Activated T-cell treated with anti-CD3 and anti-CD28 coated beads, Interleukin-2, amount 50 U/mL, for 4 hours (primary cell): ENCODE data around the gene HPCAL1. TPM values are rescaled to one million over a fixed set of nuclear protein-coding genes. Genes with fewer than 3 reads are reported as not detected.
"Not testable (repeated sequence)": the region's sequence is repeated elsewhere in the genome, so short reads cannot be mapped to it uniquely, and the experiment has no call there.

Experiments used
- ATAC-seq, 2 donors: fragments of 200-7000 bp; cut with Tn5 transposase; one replicate each; pipeline ENCODE4 v1.10.0; 2021
- DNase-seq: peaks from one replicate; pipeline ENCODE4 v3.0.0-alpha.2; 2020
- H3K27me3 Mint-ChIP-seq: one replicate; pipeline ENCODE4 v1.8.0; 2021; ENCODE audit warnings: low read depth, mixed read lengths
- H3K36me3 Mint-ChIP-seq: one replicate; pipeline ENCODE4 v1.8.0; 2022; ENCODE audit warnings: mixed read lengths; ENCODE audit not compliant: insufficient read depth
- H3K4me1 Mint-ChIP-seq: one replicate; pipeline ENCODE4 v1.8.0; 2021; ENCODE audit warnings: low read depth, mixed read lengths
- H3K4me3 Mint-ChIP-seq: one replicate; pipeline ENCODE4 v1.8.0; 2021; ENCODE audit warnings: mild to moderate bottlenecking, moderate library complexity, mixed read lengths
- H3K9me3 Mint-ChIP-seq: one replicate; pipeline ENCODE4 v1.8.0; 2021; ENCODE audit warnings: mixed read lengths
- total RNA-seq, 3 donors: library from RNA; stranded (reverse); gene quantifications; one replicate each; pipeline ENCODE4 v1.2.1, GENCODE V29; 2021

HPCAL1 gene
- total RNA-seq, 3 donors from 2014 or later = 40.8 to 44.7 (median 43.3) TPM

DNA sequence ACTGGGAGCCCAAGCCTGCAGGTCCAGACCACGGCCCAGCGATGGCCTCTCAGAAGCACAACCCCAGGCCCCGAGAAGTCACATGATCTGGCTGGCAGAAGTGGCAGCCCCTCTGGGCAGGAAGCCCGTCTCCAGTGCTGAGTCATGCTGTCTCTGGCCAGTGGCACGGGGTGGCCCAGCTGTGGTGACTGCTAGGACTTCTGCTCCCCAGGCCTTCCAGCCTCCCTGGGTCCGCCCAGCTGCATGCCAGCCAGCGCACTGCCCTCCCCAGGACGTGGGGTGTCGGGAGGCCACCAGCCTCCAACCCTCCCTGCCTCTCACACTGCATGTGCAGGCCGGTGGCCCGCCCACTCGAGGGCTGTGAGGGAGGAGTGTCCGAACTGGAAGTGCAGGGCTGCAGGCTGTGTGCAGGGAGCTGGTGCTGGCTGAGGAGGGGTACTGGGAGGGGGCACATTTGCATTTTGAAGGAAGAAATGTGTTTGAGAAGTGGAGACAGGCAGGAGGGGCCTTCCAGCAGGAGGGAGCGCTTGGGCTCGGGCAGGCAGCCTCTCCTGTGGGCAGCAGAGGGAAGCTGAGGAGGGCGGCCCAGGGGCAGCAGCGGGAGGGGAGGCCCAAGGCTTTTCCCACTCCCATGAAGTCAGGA lies 17.0 kb upstream of the HPCAL1 start:
- H3K27me3 Mint-ChIP-seq = no peaks in the 10 kb centered on the region
- H3K4me3 Mint-ChIP-seq = no peak overlapping the region
- no peaks in the 10 kb centered on the region for H3K36me3 Mint-ChIP-seq
- no peaks in the 10 kb centered on the region for H3K9me3 Mint-ChIP-seq
- no peak for DNase-seq
- ATAC-seq = no peak
- H3K4me1 Mint-ChIP-seq = peaks cover 2% of the 10 kb centered on the region

- Mint-ChIP-seq H3K27me3 (no peaks in the 10 kb centered on the region), H3K4me1 (peaks cover 2% of the 10 kb centered on the region), H3K9me3 (no peaks in the 10 kb centered on the region), H3K36me3 (no peaks in the 10 kb centered on the region), H3K4me3 (no peak overlapping the region)
- DNase-seq = no peak
- no peak for ATAC-seq
Observed at GRCh38 chr2:10286216-10287037, 16.3 kb upstream of the HPCAL1 start.

GRCh38 chr2:10287761-10288160 lies 14.9 kb upstream of the HPCAL1 start:
- Mint-ChIP-seq H3K9me3 (no peaks in the 10 kb centered on the region), H3K27me3 (no peaks in the 10 kb centered on the region), H3K4me3 (no peak overlapping the region), H3K36me3 (no peaks in the 10 kb centered on the region), H3K4me1 (peaks cover 2% of the 10 kb centered on the region)
- no peak for ATAC-seq
- no peak for DNase-seq

DNA sequence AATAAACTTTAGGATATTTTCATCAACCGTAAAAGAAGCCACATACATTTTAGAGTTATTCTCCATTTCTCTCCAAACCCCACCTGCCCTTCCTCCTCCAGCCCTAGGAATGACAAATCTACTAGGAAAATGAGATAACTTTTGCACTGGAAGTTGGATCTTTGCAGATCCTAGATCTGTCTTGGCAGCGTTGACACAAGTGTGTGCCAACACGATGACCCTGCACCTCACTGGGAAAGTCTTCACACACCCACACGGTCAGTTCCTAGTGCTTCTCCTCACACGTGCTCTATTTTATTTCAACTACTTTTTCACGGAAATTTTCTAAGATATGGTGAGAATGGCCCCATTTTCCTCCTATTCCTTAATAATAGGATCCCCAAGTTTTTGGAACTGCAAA lies 14.1 kb upstream of the HPCAL1 start:
- no peaks in the 10 kb centered on the region for H3K9me3 Mint-ChIP-seq
- H3K27me3 Mint-ChIP-seq = no peaks in the 10 kb centered on the region
- no peak for DNase-seq
- ATAC-seq = no peak
- no peak overlapping the region for H3K4me3 Mint-ChIP-seq
- H3K4me1 Mint-ChIP-seq = no peaks in the 10 kb centered on the region
- no peaks in the 10 kb centered on the region for H3K36me3 Mint-ChIP-seq

DNA sequence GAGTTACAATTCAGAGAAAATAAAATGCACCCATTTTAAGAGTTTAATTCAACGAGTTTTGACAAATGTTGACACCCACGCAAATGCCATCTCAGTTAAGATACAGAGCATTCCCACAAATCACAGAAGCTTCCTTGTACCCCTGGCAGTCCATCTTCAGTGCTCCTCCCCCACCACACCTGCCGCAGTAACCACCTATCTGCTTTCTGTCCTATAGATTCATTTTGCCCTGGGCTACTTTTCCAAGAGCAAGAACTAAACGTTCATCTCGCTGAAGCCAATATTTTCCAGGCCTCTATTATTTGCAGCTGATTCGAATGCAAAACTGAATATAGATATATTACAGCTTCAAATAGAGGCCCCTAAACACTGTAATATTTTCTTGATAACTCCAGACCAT lies 13.4 kb upstream of the HPCAL1 start:
- no peak for ATAC-seq
- H3K27me3 Mint-ChIP-seq = no peaks in the 10 kb centered on the region
- H3K9me3 Mint-ChIP-seq = peaks cover 7% of the 10 kb centered on the region
- no peaks in the 10 kb centered on the region for H3K4me1 Mint-ChIP-seq
- H3K36me3 Mint-ChIP-seq = no peaks in the 10 kb centered on the region
- DNase-seq = no peak
- no peak overlapping the region for H3K4me3 Mint-ChIP-seq

- no peak overlapping the region for H3K4me3 Mint-ChIP-seq
- ATAC-seq (no peak), DNase-seq (no peak)
- no peaks in the 10 kb centered on the region for H3K27me3 Mint-ChIP-seq
- H3K9me3 Mint-ChIP-seq = peaks cover 9% of the 10 kb centered on the region
- no peaks in the 10 kb centered on the region for H3K36me3 Mint-ChIP-seq
- no peaks in the 10 kb centered on the region for H3K4me1 Mint-ChIP-seq
Observed at GRCh38 chr2:10289891-10290290, 12.8 kb upstream of the HPCAL1 start.

DNA sequence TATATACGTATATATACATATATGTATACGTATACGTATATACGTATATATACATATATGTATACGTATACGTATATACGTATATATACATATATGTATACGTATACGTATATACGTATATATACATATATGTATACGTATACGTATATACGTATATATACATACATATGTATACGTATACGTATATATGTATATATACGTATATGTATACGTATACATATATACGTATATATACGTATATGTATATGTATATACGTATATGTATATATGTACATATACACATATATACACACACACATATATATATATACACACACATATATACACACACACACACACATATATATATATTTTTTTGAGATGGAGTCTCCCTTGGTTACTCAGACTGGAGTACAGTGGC lies 11.3 kb upstream of the HPCAL1 start:
- not testable (repeated sequence) for ATAC-seq, H3K4me3 Mint-ChIP-seq, H3K27me3 Mint-ChIP-seq, H3K4me1 Mint-ChIP-seq, DNase-seq, H3K9me3 Mint-ChIP-seq, H3K36me3 Mint-ChIP-seq

DNA sequence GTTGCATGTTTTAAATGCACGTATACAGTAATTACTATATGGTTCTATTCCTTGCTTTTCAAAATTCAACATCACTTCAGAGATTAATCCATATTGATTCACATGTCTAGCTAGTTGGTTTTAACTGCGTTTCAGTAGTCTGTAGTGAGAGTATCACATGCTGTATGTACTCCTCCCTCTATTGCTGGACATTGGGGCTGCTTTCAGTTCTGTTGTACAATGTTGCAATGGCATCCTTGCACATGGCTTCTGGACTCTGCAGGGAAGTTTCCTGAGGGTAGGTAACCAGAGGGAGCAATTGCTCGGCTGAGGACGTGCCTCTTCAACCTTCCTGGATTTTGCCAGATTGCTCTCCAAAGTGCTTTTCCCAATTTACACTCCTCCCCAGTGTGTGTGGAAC lies 10.7 kb upstream of the HPCAL1 start:
- peaks cover 9% of the 10 kb centered on the region for H3K9me3 Mint-ChIP-seq
- ATAC-seq (no peak), DNase-seq (no peak)
- H3K4me3 Mint-ChIP-seq = no peak overlapping the region
- H3K36me3 Mint-ChIP-seq = no peaks in the 10 kb centered on the region
- no peaks in the 10 kb centered on the region for H3K27me3 Mint-ChIP-seq
- H3K4me1 Mint-ChIP-seq = peaks cover 2% of the 10 kb centered on the region

GRCh38 chr2:10293603-10294002 lies 9.1 kb upstream of the HPCAL1 start:
- Mint-ChIP-seq H3K4me1 (peaks cover 18% of the 10 kb centered on the region), H3K36me3 (no peaks in the 10 kb centered on the region), H3K9me3 (peaks cover 9% of the 10 kb centered on the region), H3K27me3 (no peaks in the 10 kb centered on the region), H3K4me3 (no peak overlapping the region)
- DNase-seq (no peak), ATAC-seq (no peak)

- Mint-ChIP-seq H3K4me3 (no peak overlapping the region), H3K9me3 (peaks cover 9% of the 10 kb centered on the region), H3K27me3 (no peaks in the 10 kb centered on the region), H3K36me3 (no peaks in the 10 kb centered on the region), H3K4me1 (peaks cover 22% of the 10 kb centered on the region)
- ATAC-seq (no peak), DNase-seq (no peak)
Observed at GRCh38 chr2:10294077-10294476, 8.6 kb upstream of the HPCAL1 start.

DNA sequence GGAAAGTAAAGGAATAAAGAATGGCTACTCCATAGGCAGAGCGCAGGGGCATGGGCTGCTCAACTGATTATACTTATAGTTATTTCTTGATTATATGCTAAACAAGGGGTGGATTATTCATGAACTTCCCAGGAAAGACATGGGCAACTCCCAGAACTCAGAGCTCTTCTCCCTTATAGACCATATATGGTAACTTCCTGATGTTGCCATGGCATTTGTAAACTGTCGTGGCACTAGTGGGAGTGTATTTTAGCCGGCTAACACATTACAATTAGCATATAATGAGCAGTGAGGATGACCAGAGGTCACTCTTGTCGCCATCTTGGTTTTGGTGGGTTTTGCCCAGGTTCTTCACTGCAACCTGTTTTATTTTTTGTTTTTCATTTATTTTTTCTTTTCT lies 7.1 kb upstream of the HPCAL1 start:
- H3K36me3 Mint-ChIP-seq, H3K27me3 Mint-ChIP-seq, H3K9me3 Mint-ChIP-seq, DNase-seq, ATAC-seq, H3K4me3 Mint-ChIP-seq: not testable (repeated sequence)
- peaks cover 28% of the 10 kb centered on the region for H3K4me1 Mint-ChIP-seq

GRCh38 chr2:10296142-10296541 lies 6.6 kb upstream of the HPCAL1 start:
- Mint-ChIP-seq H3K36me3 (no peaks in the 10 kb centered on the region), H3K4me3 (no peak overlapping the region), H3K9me3 (peaks cover 9% of the 10 kb centered on the region), H3K4me1 (peaks cover 33% of the 10 kb centered on the region), H3K27me3 (no peaks in the 10 kb centered on the region)
- no peak for ATAC-seq
- no peak for DNase-seq

- no peak for ATAC-seq
- Mint-ChIP-seq H3K9me3 (peaks cover 9% of the 10 kb centered on the region), H3K4me1 (peaks cover 41% of the 10 kb centered on the region), H3K36me3 (no peaks in the 10 kb centered on the region), H3K27me3 (no peaks in the 10 kb centered on the region), H3K4me3 (no peak overlapping the region)
- no peak for DNase-seq
Observed at GRCh38 chr2:10297191-10297830, 5.4 kb upstream of the HPCAL1 start.

DNA sequence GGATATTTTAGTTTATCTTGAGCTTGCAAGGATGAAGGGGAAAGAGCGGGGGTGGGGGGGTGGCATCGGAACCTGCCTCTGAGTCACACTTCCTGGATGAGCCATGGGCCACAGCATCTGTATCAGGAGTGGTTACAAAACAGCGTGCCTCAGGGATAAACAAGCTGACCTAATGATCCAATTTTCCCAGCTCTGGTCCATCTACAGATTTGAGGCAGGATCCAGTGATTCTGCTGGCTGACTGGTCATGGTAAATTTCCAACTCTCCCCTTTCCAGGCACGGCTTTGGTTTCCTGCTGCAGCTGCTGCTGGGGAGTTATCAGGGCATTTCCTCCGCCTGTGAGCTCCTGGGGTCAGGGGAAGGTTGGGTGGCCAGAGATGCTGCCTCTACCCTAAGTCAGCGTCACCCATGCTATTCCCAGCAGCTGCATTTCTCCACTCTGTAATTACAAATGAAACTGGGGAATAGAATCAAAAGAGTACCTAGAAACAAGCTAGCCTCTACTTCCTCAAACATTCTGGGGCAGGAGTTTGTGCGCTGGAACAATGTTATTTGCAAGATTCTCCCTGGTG lies 4.7 kb upstream of the HPCAL1 start:
- ATAC-seq (peak; percentile 32 to 33), DNase-seq (peak; percentile 60)
- Mint-ChIP-seq H3K9me3 (peaks cover 9% of the 10 kb centered on the region), H3K27me3 (no peaks in the 10 kb centered on the region), H3K4me3 (no peak overlapping the region), H3K4me1 (peaks cover 41% of the 10 kb centered on the region), H3K36me3 (no peaks in the 10 kb centered on the region)
